Measurements from ENCODE around the gene GLT8D2. TPM values are rescaled to one million over a fixed set of nuclear protein-coding genes. Genes with fewer than 3 reads are reported as not detected.
A peak's percentile ranks its signal among the peaks of the same experiment; 100 is the strongest.

GLT8D2 gene
- polyA plus RNA-seq, 1 experiment, result 119 TPM

GRCh38 chr12:103957865-103958388, 92.1 kb downstream of the GLT8D2 start:
- no peak overlapping the region for H3K4me3 ChIP-seq (ENCODE audit: low read depth, low read length)
- H3K27me3 ChIP-seq (ENCODE audit: control insufficient read depth, insufficient read depth, low read length), result no peaks in the 10 kb centered on the region
- ChIA-PET POLR2A (interaction anchor here (2.5 kb wide), 1 partner anchor 28 kb away, joined by 8 read pairs; the partner anchor contains the start of gene HSP90B1), CTCF (interaction anchor here (0.7 to 2.6 kb wide), 3 partner anchors 109 to 158 kb away, joined by 3 to 14 read pairs (median 3); no protein-coding TSS in a partner anchor)
- H3K9me3 ChIP-seq (ENCODE audit: control insufficient read depth, insufficient read depth, low read length), result no peaks in the 10 kb centered on the region; the same call in 1 of the 2 replicates
- TF ChIP-seq CTCF (IDR thresholded peaks at IDR 0.05; ENCODE audit: low read depth, low read length), result no peak
- no peak for DNase-seq (ENCODE audit: low read depth, low spot score)
- H3K27ac ChIP-seq (ENCODE audit: low read depth, low read length), result peak overlapping the region; percentile 91

GRCh38 chr12:103956509-103957027, 93.4 kb downstream of the GLT8D2 start:
- ChIA-PET CTCF (interaction anchor here (1.0 to 2.6 kb wide), 2 partner anchors 108 to 152 kb away, joined by 3 to 14 read pairs; partner anchors contain the start of gene HCFC2), POLR2A (interaction anchor here (2.5 to 2.8 kb wide), 2 partner anchors 9 to 27 kb away, joined by 8 to 42 read pairs; partner anchors contain the start of genes HSP90B1 and TDG)
- no peak for DNase-seq (ENCODE audit: low read depth, low spot score)

GRCh38 chr12:103955811-103956508, 94.0 kb downstream of the GLT8D2 start:
- ChIA-PET CTCF (interaction anchor here (0.8 to 2.6 kb wide), 4 partner anchors 10 to 153 kb away, joined by 3 to 14 read pairs (median 4); partner anchors contain the start of genes HCFC2 and TDG), POLR2A (interaction anchor here (0.7 to 2.8 kb wide), 4 partner anchors 10 to 136 kb away, joined by 3 to 42 read pairs (median 6); partner anchors contain the start of genes HSP90B1 and TDG)
- H3K9me3 ChIP-seq (ENCODE audit: control insufficient read depth, insufficient read depth, low read length), result no peaks in the 10 kb centered on the region; the same call in 1 of the 2 replicates
- peak overlapping the region; percentile 83 for H3K4me3 ChIP-seq (ENCODE audit: low read depth, low read length)
- peak overlapping the region; percentile 91 for H3K27ac ChIP-seq (ENCODE audit: low read depth, low read length)
- H3K27me3 ChIP-seq (ENCODE audit: control insufficient read depth, insufficient read depth, low read length), result no peaks in the 10 kb centered on the region
- DNase-seq (ENCODE audit: low read depth, low spot score), result no peak
- TF ChIP-seq CTCF (IDR thresholded peaks at IDR 0.05; ENCODE audit: low read depth, low read length), result no peak

More at GRCh38 chr12:103956509-103957027, 93.4 kb downstream of the GLT8D2 start:
- no peak for TF ChIP-seq CTCF (IDR thresholded peaks at IDR 0.05; ENCODE audit: low read depth, low read length)
- Histone ChIP-seq H3K27ac (ENCODE audit: low read depth, low read length) (peak overlapping the region; percentile 91), H3K27me3 (ENCODE audit: control insufficient read depth, insufficient read depth, low read length) (no peaks in the 10 kb centered on the region), H3K4me3 (ENCODE audit: low read depth, low read length) (peak overlapping the region; percentile 83), H3K9me3 (ENCODE audit: control insufficient read depth, insufficient read depth, low read length) (no peaks in the 10 kb centered on the region; the same call in 1 of the 2 replicates)

- ChIA-PET CTCF (interaction anchor here (0.6 to 2.5 kb wide), 2 partner anchors 157 to 225 kb away, joined by 3 to 7 read pairs; no protein-coding TSS in a partner anchor), POLR2A (no interaction called here)
Measured at GRCh38 chr12:103952497-103952896, 97.5 kb downstream of the GLT8D2 start.

More at GRCh38 chr12:103952497-103952896, 97.5 kb downstream of the GLT8D2 start:
- Histone ChIP-seq H3K4me3 (ENCODE audit: low read depth, low read length) (no peak overlapping the region), H3K27ac (ENCODE audit: low read depth, low read length) (no peak overlapping the region), H3K27me3 (ENCODE audit: control insufficient read depth, insufficient read depth, low read length) (no peaks in the 10 kb centered on the region), H3K9me3 (ENCODE audit: control insufficient read depth, insufficient read depth, low read length) (no peaks in the 10 kb centered on the region; the same call in 1 of the 2 replicates)
- no peak for TF ChIP-seq CTCF (IDR thresholded peaks at IDR 0.05; ENCODE audit: low read depth, low read length)
- no peak for DNase-seq (ENCODE audit: low read depth, low spot score)
